ENCODE results near the gene GPHN.
"Not testable (repeated sequence)": the region's sequence is repeated elsewhere in the genome, so short reads cannot be mapped to it uniquely, and the experiment has no call there.

The GPHN gene

GRCh38 chr14:66662374-66662773 lies 154.4 kb downstream of the GPHN start:
- H3K9ac ChIP-seq (ENCODE audit: insufficient read length), result no peak overlapping the region
- H3K27ac ChIP-seq, result no peak overlapping the region
- no peak overlapping the region for H3K4me3 ChIP-seq
- peaks cover 4% of the 10 kb centered on the region; the same call in 1 of the 2 replicates for H3K9me3 ChIP-seq (ENCODE audit: low read depth, low read length)
- no peak for TF ChIP-seq POLR2AphosphoS5 (IDR thresholded peaks at IDR 0.05; ENCODE audit: borderline replicate concordance, low read depth, low read length)
- no peak for TF ChIP-seq EZH2 (IDR thresholded peaks at IDR 0.05)
- no peak for DNase-seq (ENCODE audit: low read depth, low spot score)
- no peaks in the 10 kb centered on the region for H3K36me3 ChIP-seq (ENCODE audit: insufficient read depth, low read length)

GRCh38 chr14:66677780-66678179 lies 169.8 kb downstream of the GPHN start:
- 0 out of 2 replicates have a peak, but pooled peaks cover 4% of the 10 kb centered on the region for H3K36me3 ChIP-seq (ENCODE audit: insufficient read depth, low read length)
- H3K9me3 ChIP-seq (ENCODE audit: low read depth, low read length), result peaks cover 7% of the 10 kb centered on the region
- no peak overlapping the region for H3K27ac ChIP-seq
- TF ChIP-seq POLR2AphosphoS5 (IDR thresholded peaks at IDR 0.05; ENCODE audit: borderline replicate concordance, low read depth, low read length) (no peak), EZH2 (IDR thresholded peaks at IDR 0.05) (no peak), FOXP2 (optimal IDR thresholded peaks at IDR 0.05; ENCODE audit: control extremely low read depth, extremely low read length, insufficient read depth) (no peak)
- no peak for DNase-seq (ENCODE audit: low read depth, low spot score)
- H3K9ac ChIP-seq (ENCODE audit: insufficient read length), result no peak overlapping the region
- H3K4me3 ChIP-seq, result no peak overlapping the region

- TF ChIP-seq FOXP2 (optimal IDR thresholded peaks at IDR 0.05; ENCODE audit: control extremely low read depth, extremely low read length, insufficient read depth) (no peak), POLR2AphosphoS5 (IDR thresholded peaks at IDR 0.05; ENCODE audit: borderline replicate concordance, low read depth, low read length) (no peak), EZH2 (IDR thresholded peaks at IDR 0.05) (no peak)
- H3K9ac ChIP-seq (ENCODE audit: insufficient read length), result no peak overlapping the region
- H3K9me3 ChIP-seq (ENCODE audit: low read depth, low read length), result peaks cover 7% of the 10 kb centered on the region
- no peak overlapping the region for H3K27ac ChIP-seq
- no peak overlapping the region for H3K4me3 ChIP-seq
- DNase-seq (ENCODE audit: low read depth, low spot score), result no peak
- 0 out of 2 replicates have a peak, but pooled peaks cover 4% of the 10 kb centered on the region for H3K36me3 ChIP-seq (ENCODE audit: insufficient read depth, low read length)
Observed at GRCh38 chr14:66680216-66680615, 172.3 kb downstream of the GPHN start.

- no peak for TF ChIP-seq POLR2AphosphoS5 (IDR thresholded peaks at IDR 0.05; ENCODE audit: borderline replicate concordance, low read depth, low read length)
- TF ChIP-seq FOXP2 (optimal IDR thresholded peaks at IDR 0.05; ENCODE audit: control extremely low read depth, extremely low read length, insufficient read depth), result no peak
- no peak for TF ChIP-seq EZH2 (IDR thresholded peaks at IDR 0.05)
- DNase-seq (ENCODE audit: low read depth, low spot score), result no peak
- no peak overlapping the region for H3K4me3 ChIP-seq
- H3K36me3 ChIP-seq (ENCODE audit: insufficient read depth, low read length), result no peaks in the 10 kb centered on the region; the same call in 1 of the 2 replicates
- H3K9ac ChIP-seq (ENCODE audit: insufficient read length), result no peak overlapping the region
- no peaks in the 10 kb centered on the region for H3K9me3 ChIP-seq (ENCODE audit: low read depth, low read length)
- H3K27ac ChIP-seq, result no peak overlapping the region
Observed at GRCh38 chr14:66696326-66696725, 188.4 kb downstream of the GPHN start.

- no peak overlapping the region for H3K4me3 ChIP-seq
Observed at GRCh38 chr14:66698503-66698902, 190.6 kb downstream of the GPHN start.

GRCh38 chr14:66701813-66702212 lies 193.9 kb downstream of the GPHN start:
- TF ChIP-seq POLR2AphosphoS5 (IDR thresholded peaks at IDR 0.05; ENCODE audit: borderline replicate concordance, low read depth, low read length), result no peak
- no peak for DNase-seq (ENCODE audit: low read depth, low spot score)

More at GRCh38 chr14:66698503-66698902, 190.6 kb downstream of the GPHN start:
- Histone ChIP-seq H3K9ac (ENCODE audit: insufficient read length) (no peak overlapping the region), H3K9me3 (ENCODE audit: low read depth, low read length) (no peaks in the 10 kb centered on the region), H3K36me3 (ENCODE audit: insufficient read depth, low read length) (no peaks in the 10 kb centered on the region; the same call in 1 of the 2 replicates), H3K27ac (no peak overlapping the region)
- no peak for DNase-seq (ENCODE audit: low read depth, low spot score)
- no peak for TF ChIP-seq FOXP2 (optimal IDR thresholded peaks at IDR 0.05; ENCODE audit: control extremely low read depth, extremely low read length, insufficient read depth)
- TF ChIP-seq EZH2 (IDR thresholded peaks at IDR 0.05), result no peak
- no peak for TF ChIP-seq POLR2AphosphoS5 (IDR thresholded peaks at IDR 0.05; ENCODE audit: borderline replicate concordance, low read depth, low read length)

GRCh38 chr14:66708267-66708666 lies 200.3 kb downstream of the GPHN start:
- Histone ChIP-seq H3K36me3 (ENCODE audit: insufficient read depth, low read length) (no peaks in the 10 kb centered on the region), H3K27ac (no peak overlapping the region), H3K9me3 (ENCODE audit: low read depth, low read length) (no peaks in the 10 kb centered on the region), H3K9ac (ENCODE audit: insufficient read length) (no peak overlapping the region), H3K4me3 (no peak overlapping the region)
- no peak for DNase-seq (ENCODE audit: low read depth, low spot score)
- TF ChIP-seq FOXP2 (optimal IDR thresholded peaks at IDR 0.05; ENCODE audit: control extremely low read depth, extremely low read length, insufficient read depth), result no peak
- no peak for TF ChIP-seq POLR2AphosphoS5 (IDR thresholded peaks at IDR 0.05; ENCODE audit: borderline replicate concordance, low read depth, low read length)
- TF ChIP-seq EZH2 (IDR thresholded peaks at IDR 0.05), result no peak

More at GRCh38 chr14:66701813-66702212, 193.9 kb downstream of the GPHN start:
- Histone ChIP-seq H3K9ac (ENCODE audit: insufficient read length) (no peak overlapping the region), H3K27ac (no peak overlapping the region), H3K4me3 (no peak overlapping the region), H3K9me3 (ENCODE audit: low read depth, low read length) (no peaks in the 10 kb centered on the region), H3K36me3 (ENCODE audit: insufficient read depth, low read length) (no peaks in the 10 kb centered on the region; the same call in 1 of the 2 replicates)

- Histone ChIP-seq H3K4me3 (no peak overlapping the region), H3K9ac (ENCODE audit: insufficient read length) (no peak overlapping the region), H3K36me3 (ENCODE audit: insufficient read depth, low read length) (no peaks in the 10 kb centered on the region), H3K27ac (no peak overlapping the region), H3K9me3 (ENCODE audit: low read depth, low read length) (no peaks in the 10 kb centered on the region)
- no peak for DNase-seq (ENCODE audit: low read depth, low spot score)
- TF ChIP-seq POLR2AphosphoS5 (IDR thresholded peaks at IDR 0.05; ENCODE audit: borderline replicate concordance, low read depth, low read length) (no peak), FOXP2 (optimal IDR thresholded peaks at IDR 0.05; ENCODE audit: control extremely low read depth, extremely low read length, insufficient read depth) (no peak), EZH2 (IDR thresholded peaks at IDR 0.05) (no peak)
Observed at GRCh38 chr14:66709291-66709690, 201.3 kb downstream of the GPHN start.

- not testable (repeated sequence) for H3K9ac ChIP-seq (ENCODE audit: insufficient read length); H3K36me3 ChIP-seq (ENCODE audit: insufficient read depth, low read length); H3K9me3 ChIP-seq (ENCODE audit: low read depth, low read length); H3K4me3 ChIP-seq; DNase-seq (ENCODE audit: low read depth, low spot score); H3K27ac ChIP-seq
Observed at GRCh38 chr14:66714291-66714690, 206.3 kb downstream of the GPHN start.

GRCh38 chr14:66715313-66715712 lies 207.4 kb downstream of the GPHN start:
- H3K36me3 ChIP-seq (ENCODE audit: insufficient read depth, low read length); DNase-seq (ENCODE audit: low read depth, low spot score); H3K27ac ChIP-seq; H3K9me3 ChIP-seq (ENCODE audit: low read depth, low read length); H3K4me3 ChIP-seq; H3K9ac ChIP-seq (ENCODE audit: insufficient read length): not testable (repeated sequence)
